Fibroblast of skin of left biceps (primary cell): ENCODE results near the gene SPAG7.

Experiments used
- DNase-seq, 2 experiments: peaks; one replicate each; pipeline ENCODE4 v3.0.0-alpha.2; 2013; ENCODE audit warnings: low read depth in 2 of 2

The SPAG7 gene

GRCh38 chr17:4967539-4968485 lies at the start of gene SPAG7:
Gene SPAG7 (minus strand): TSS chr17:4967817. CDS start chr17:4967804, 13 bp downstream.
- peak; percentile 94 to 95 for DNase-seq

GRCh38 chr17:5014357-5014756 lies 46.7 kb upstream of the SPAG7 start:
- no peak for DNase-seq

GRCh38 chr17:5011928-5012327 lies 44.3 kb upstream of the SPAG7 start:
- no peak for DNase-seq

- DNase-seq = no peak
Observed at GRCh38 chr17:5003214-5003867, 35.7 kb upstream of the SPAG7 start.

GRCh38 chr17:5002121-5002788 lies 34.6 kb upstream of the SPAG7 start:
- DNase-seq = no peak

- no peak for DNase-seq
Observed at GRCh38 chr17:5000237-5000639, 32.6 kb upstream of the SPAG7 start.

- no peak for DNase-seq
Observed at GRCh38 chr17:4999430-5000093, 31.9 kb upstream of the SPAG7 start.

- no peak for DNase-seq
Observed at GRCh38 chr17:4998732-4999429, 31.3 kb upstream of the SPAG7 start.

- no peak for DNase-seq
Observed at GRCh38 chr17:4998027-4998731, 30.6 kb upstream of the SPAG7 start.

- peak; percentile 44 to 60 for DNase-seq
Observed at GRCh38 chr17:4997302-4998026, 29.8 kb upstream of the SPAG7 start, which contains the start of the genes INCA1 and KIF1C. Gene INCA1 (minus strand): TSS chr17:4997522. CDS start chr17:4994437, 3,085 bp downstream. Gene KIF1C (plus strand): TSS chr17:4997950. CDS start chr17:5000247, 2,297 bp downstream.

- no peak for DNase-seq
Observed at GRCh38 chr17:4994081-4994595, 26.5 kb upstream of the SPAG7 start.

GRCh38 chr17:4987767-4988567 lies 20.4 kb upstream of the SPAG7 start:
- DNase-seq = no peak

- peak; percentile 32 to 39 for DNase-seq
Observed at GRCh38 chr17:4986951-4987766, 19.5 kb upstream of the SPAG7 start, which contains the start of gene CAMTA2. Gene CAMTA2 (minus strand): TSS chr17:4987675. CDS start chr17:4986222, 1,453 bp downstream.

GRCh38 chr17:4986403-4986802 lies 18.8 kb upstream of the SPAG7 start:
- no peak for DNase-seq

- no peak for DNase-seq
Observed at GRCh38 chr17:4982305-4982704, 14.7 kb upstream of the SPAG7 start.

GRCh38 chr17:4980644-4981216 lies 13.1 kb upstream of the SPAG7 start:
- DNase-seq = peak; percentile 15 to 23

- no peak for DNase-seq
Observed at GRCh38 chr17:4978726-4979125, 11.1 kb upstream of the SPAG7 start.
